ENCODE data around the gene TBC1D32. TPM values are rescaled to one million over a fixed set of nuclear protein-coding genes. Genes with fewer than 3 reads are reported as not detected.

The TBC1D32 gene
- total RNA-seq, 1 experiment from 2014 or later, result 3.4 TPM

DNA sequence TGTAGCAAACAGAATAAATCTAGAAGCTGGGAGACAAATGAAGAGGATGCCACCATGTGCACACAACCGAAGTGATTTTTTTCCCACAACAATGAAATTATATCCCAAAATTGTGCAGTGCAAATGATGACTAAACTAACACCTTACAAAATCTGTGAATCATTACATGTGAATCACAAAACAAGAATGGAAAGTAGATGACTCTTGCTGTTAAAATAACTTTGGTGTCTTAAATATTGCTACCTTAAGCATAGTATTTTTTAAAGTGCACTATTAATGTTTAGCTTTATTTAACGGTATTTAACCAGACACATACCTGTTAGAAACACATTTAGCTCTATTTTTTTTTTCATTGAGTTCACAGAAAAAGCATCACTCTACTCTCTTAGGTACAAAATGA lies 190.8 kb downstream of the TBC1D32 start:
- no peak overlapping the region for H3K4me3 Mint-ChIP-seq (ENCODE audit: unreplicated experiment)
- H3K36me3 ChIP-seq (ENCODE audit: control insufficient read depth, insufficient read depth, low read length), result no peaks in the 10 kb centered on the region
- no peaks in the 10 kb centered on the region for H3K4me1 Mint-ChIP-seq (ENCODE audit: low read depth, unreplicated experiment)
- H3K4me3 ChIP-seq (ENCODE audit: low read depth, low read length), result no peak overlapping the region
- H3K27me3 ChIP-seq (replicated peaks; ENCODE audit: control insufficient read depth, insufficient read depth, low read length), result no peaks in the 10 kb centered on the region
- H3K9me3 ChIP-seq, result no peaks in the 10 kb centered on the region
- no peak for DNase-seq
- H3K9me3 Mint-ChIP-seq (ENCODE audit: unreplicated experiment), result peaks cover 11% of the 10 kb centered on the region
- intact Hi-C loops (cut with micrococcal nuclease; ENCODE audit: unreplicated experiment), result loop anchor here (10.0 kb wide), 1 partner anchor 641 kb away; no protein-coding TSS in a partner anchor
- no peaks in the 10 kb centered on the region for H3K4me1 ChIP-seq
- no peak overlapping the region for H3K27ac Mint-ChIP-seq (ENCODE audit: unreplicated experiment)
- no peaks in the 10 kb centered on the region for H3K27me3 Mint-ChIP-seq (ENCODE audit: insufficient read depth, unreplicated experiment)
- TF ChIP-seq, protein P1, sequence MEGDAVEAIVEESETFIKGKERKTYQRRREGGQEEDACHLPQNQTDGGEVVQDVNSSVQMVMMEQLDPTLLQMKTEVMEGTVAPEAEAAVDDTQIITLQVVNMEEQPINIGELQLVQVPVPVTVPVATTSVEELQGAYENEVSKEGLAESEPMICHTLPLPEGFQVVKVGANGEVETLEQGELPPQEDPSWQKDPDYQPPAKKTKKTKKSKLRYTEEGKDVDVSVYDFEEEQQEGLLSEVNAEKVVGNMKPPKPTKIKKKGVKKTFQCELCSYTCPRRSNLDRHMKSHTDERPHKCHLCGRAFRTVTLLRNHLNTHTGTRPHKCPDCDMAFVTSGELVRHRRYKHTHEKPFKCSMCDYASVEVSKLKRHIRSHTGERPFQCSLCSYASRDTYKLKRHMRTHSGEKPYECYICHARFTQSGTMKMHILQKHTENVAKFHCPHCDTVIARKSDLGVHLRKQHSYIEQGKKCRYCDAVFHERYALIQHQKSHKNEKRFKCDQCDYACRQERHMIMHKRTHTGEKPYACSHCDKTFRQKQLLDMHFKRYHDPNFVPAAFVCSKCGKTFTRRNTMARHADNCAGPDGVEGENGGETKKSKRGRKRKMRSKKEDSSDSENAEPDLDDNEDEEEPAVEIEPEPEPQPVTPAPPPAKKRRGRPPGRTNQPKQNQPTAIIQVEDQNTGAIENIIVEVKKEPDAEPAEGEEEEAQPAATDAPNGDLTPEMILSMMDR (IDR thresholded peaks at IDR 0.05; ENCODE audit: insufficient read depth in 1 of 2, low read depth in 1 of 2, low read length in 1 of 2, severe bottlenecking in 1 of 2, unreplicated experiment in 1 of 2), result no peak
- CTCF ChIA-PET, result no interaction called here
- POLR2A ChIA-PET, result no interaction called here
- no peaks in the 10 kb centered on the region for H3K36me3 Mint-ChIP-seq (ENCODE audit: insufficient read depth, unreplicated experiment)
- BruUV-seq (replicated peaks), result no TSS peak

DNA sequence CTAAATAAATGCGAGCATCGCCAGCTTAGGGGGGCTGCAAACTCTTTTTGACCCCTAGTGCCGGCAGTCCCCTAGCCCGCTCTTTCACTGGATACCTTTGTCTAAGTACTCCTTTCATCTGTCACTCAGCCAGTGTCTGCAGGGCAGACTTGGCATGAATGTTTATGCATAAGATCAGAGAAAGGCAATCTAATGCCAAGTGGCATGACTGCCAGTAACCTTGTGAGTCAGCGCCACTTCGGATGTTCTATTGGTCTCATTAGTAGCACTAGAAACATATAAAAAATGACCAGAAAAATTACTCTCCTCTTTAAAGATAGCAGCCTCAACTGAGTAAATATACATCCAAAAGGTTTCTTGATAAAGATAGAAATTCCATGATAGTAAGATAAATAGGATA lies 192.2 kb downstream of the TBC1D32 start:
- Mint-ChIP-seq H3K9me3 (ENCODE audit: unreplicated experiment) (peaks cover 11% of the 10 kb centered on the region), H3K27me3 (ENCODE audit: insufficient read depth, unreplicated experiment) (no peaks in the 10 kb centered on the region), H3K27ac (ENCODE audit: unreplicated experiment) (no peak overlapping the region), H3K4me1 (ENCODE audit: low read depth, unreplicated experiment) (no peaks in the 10 kb centered on the region), H3K4me3 (ENCODE audit: unreplicated experiment) (no peak overlapping the region), H3K36me3 (ENCODE audit: insufficient read depth, unreplicated experiment) (no peaks in the 10 kb centered on the region)
- POLR2A ChIA-PET, result no interaction called here
- Histone ChIP-seq H3K4me3 (ENCODE audit: low read depth, low read length) (no peak overlapping the region), H3K4me1 (no peaks in the 10 kb centered on the region), H3K27me3 (replicated peaks; ENCODE audit: control insufficient read depth, insufficient read depth, low read length) (no peaks in the 10 kb centered on the region), H3K9me3 (no peaks in the 10 kb centered on the region), H3K36me3 (ENCODE audit: control insufficient read depth, insufficient read depth, low read length) (no peaks in the 10 kb centered on the region)
- CTCF ChIA-PET, result no interaction called here
- intact Hi-C loops (cut with micrococcal nuclease; ENCODE audit: unreplicated experiment), result loop anchor here (10.0 kb wide), 1 partner anchor 643 kb away; no protein-coding TSS in a partner anchor
- no TSS peak for BruUV-seq (replicated peaks)
- no peak for DNase-seq
- TF ChIP-seq, protein P1 (IDR thresholded peaks at IDR 0.05; ENCODE audit: insufficient read depth in 1 of 2, low read depth in 1 of 2, low read length in 1 of 2, severe bottlenecking in 1 of 2, unreplicated experiment in 1 of 2), result no peak

DNA sequence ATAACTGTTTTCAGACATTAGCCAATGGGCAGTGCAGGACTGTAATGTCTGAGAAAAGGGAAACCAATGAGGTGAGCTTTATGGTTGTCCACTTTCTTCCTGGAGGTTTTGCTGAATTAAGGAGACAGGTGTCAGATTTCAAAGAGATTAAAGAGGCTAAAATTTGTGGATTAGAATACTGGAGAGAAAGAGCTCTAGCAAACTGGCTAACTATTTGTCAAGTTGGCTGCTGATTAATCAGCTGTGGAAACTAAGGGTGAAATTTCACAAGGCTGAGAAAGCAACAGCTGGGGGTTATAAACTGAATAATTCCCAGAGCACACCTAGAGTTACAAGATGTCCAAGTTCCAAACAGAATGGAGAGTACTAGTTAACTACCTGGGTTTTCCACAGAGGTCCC lies 198.9 kb downstream of the TBC1D32 start:
- H3K4me1 ChIP-seq, result no peaks in the 10 kb centered on the region
- Mint-ChIP-seq H3K36me3 (ENCODE audit: insufficient read depth, unreplicated experiment) (no peaks in the 10 kb centered on the region), H3K27me3 (ENCODE audit: insufficient read depth, unreplicated experiment) (no peaks in the 10 kb centered on the region), H3K9me3 (ENCODE audit: unreplicated experiment) (no peaks in the 10 kb centered on the region), H3K4me3 (ENCODE audit: unreplicated experiment) (no peak overlapping the region), H3K27ac (ENCODE audit: unreplicated experiment) (no peak overlapping the region), H3K4me1 (ENCODE audit: low read depth, unreplicated experiment) (no peaks in the 10 kb centered on the region)
- H3K27me3 ChIP-seq (replicated peaks; ENCODE audit: control insufficient read depth, insufficient read depth, low read length), result no peaks in the 10 kb centered on the region
- CTCF ChIA-PET, result no interaction called here
- intact Hi-C loops (cut with micrococcal nuclease; ENCODE audit: unreplicated experiment), result no loop called here
- TF ChIP-seq, protein P1 (IDR thresholded peaks at IDR 0.05; ENCODE audit: insufficient read depth in 1 of 2, low read depth in 1 of 2, low read length in 1 of 2, severe bottlenecking in 1 of 2, unreplicated experiment in 1 of 2), result no peak
- no peak overlapping the region for H3K4me3 ChIP-seq (ENCODE audit: low read depth, low read length)
- no peaks in the 10 kb centered on the region for H3K36me3 ChIP-seq (ENCODE audit: control insufficient read depth, insufficient read depth, low read length)
- DNase-seq, result no peak
- POLR2A ChIA-PET, result no interaction called here
- no peaks in the 10 kb centered on the region for H3K9me3 ChIP-seq
- no TSS peak for BruUV-seq (replicated peaks)

All from Caco-2 (cell line).